ENCODE data around the gene CXorf66. TPM values are rescaled to one million over a fixed set of nuclear protein-coding genes. Genes with fewer than 3 reads are reported as not detected.
A peak's percentile ranks its signal among the peaks of the same experiment; 100 is the strongest.
"Not testable (repeated sequence)": the region's sequence is repeated elsewhere in the genome, so short reads cannot be mapped to it uniquely, and the experiment has no call there.

Gene CXorf66
- total RNA-seq, result not detected
- long read RNA-seq, result 0 reads

GRCh38 chrX:139965421-139965820 is at the start of gene CXorf66:
Gene CXorf66 (minus strand): TSS chrX:139965521. CDS start chrX:139965496, 25 bp downstream.
- no peak for ATAC-seq (ENCODE audit: poor library complexity)
- intact Hi-C loops (cut with DNase I), result no loop called here
- no peak for DNase-seq

DNA sequence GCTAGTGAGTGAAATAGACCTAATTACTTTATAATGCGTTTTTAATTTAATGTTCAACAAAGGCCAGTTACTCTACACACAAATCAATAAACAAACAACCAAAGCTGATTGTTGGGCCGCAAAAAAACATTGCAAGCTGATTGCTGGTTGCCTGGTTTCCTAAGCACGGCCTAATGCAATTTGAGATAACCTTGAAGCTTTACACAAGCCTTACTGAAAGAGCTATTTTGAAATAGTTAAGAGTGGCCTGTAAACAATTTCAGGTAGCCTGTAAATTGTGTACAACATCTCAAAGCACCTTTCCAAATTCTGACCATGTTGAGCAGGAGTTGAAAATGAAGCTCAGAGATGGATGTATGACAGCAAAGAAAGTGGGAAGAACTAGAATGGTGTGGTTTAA is 17.5 kb upstream of the CXorf66 start:
- DNase-seq, result no peak
- intact Hi-C loops (cut with DNase I), result no loop called here
- ATAC-seq (ENCODE audit: poor library complexity), result no peak

DNA sequence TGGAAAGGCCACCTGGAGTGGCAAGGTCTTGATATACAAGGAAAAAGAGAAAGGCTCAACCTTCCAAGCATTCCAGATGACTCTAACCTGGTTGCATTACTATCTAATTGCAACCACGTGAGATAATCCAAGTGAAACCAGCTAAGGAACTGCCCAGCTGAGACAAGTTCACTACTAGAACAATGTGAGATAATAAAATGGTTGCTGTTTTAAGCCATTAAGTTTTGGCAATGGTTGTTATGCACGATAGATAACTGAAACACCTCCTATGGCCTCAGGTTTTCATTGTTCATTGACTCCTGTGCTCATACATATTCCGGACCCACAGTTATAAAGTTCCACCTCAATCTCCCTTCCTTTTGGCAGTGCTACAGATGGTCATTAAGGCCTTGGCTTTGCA is 9.2 kb upstream of the CXorf66 start:
- no peak for DNase-seq
- no peak for ATAC-seq (ENCODE audit: poor library complexity)
- intact Hi-C loops (cut with DNase I), result no loop called here

GRCh38 chrX:139972629-139973624 is 7.6 kb upstream of the CXorf66 start:
- intact Hi-C loops (cut with DNase I), result no loop called here
- no peak for DNase-seq
- no peak for ATAC-seq (ENCODE audit: poor library complexity)

DNA sequence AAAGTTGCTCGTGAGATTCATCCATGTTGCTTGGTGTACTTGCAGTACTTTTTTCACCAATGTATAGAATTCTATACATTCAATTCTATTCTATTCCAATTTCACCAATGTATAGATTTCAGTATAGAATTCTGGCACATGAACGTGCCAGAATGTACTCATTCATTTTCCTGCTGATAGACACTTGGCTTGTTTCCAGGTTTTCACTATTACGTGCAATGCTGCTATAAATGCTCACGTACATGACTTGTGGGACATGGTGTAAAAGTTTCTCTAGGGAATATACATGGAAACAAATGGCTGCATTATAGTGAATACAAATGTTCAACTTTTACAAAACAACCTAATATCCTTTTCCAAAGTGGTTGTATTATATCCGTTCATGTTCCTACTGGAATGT is 6.8 kb upstream of the CXorf66 start:
- intact Hi-C loops (cut with DNase I), result no loop called here
- no peak for ATAC-seq (ENCODE audit: poor library complexity)
- no peak for DNase-seq

DNA sequence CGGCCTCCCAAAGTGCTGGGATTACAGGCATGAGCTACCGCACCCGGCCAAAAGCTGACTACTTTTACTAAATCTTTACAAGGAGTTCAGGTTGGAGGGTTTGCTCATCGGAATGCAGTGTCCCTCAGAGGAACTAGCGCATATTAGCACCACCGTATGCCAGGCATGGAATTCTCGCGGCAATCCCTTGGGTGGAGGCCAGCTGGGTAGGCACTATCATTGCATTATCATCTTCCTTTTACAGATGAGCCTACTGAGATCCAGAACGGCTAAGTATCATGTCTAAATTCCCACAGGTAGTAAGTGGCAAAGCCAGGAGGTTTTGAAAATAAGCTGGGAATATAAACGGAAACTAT is 6.1 kb upstream of the CXorf66 start:
- intact Hi-C loops (cut with DNase I), result no loop called here
- DNase-seq (no peak), ATAC-seq (ENCODE audit: poor library complexity) (no peak)

DNA sequence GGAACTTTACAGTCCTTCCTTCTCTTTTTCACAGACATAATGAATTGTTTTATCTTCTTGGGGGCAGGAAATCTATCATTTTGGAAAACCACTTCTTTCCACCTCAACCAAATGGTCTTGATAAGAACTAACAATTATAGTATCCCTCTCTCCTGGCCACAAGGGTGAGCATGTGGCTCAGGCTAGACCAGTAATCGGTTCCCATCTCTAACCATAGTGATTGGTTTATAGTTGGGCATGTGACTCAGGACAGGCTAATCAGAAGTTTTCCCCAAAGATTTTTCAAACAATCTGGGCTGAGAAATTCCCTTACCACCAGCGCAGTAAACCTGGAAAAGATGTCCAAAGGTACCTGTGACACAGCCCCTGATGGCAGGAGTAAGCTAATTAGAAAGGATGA is 4.0 kb upstream of the CXorf66 start:
- no peak for ATAC-seq (ENCODE audit: poor library complexity)
- no peak for DNase-seq
- intact Hi-C loops (cut with DNase I), result no loop called here

GRCh38 chrX:139967750-139968149 is 2.4 kb upstream of the CXorf66 start:
- ATAC-seq (ENCODE audit: poor library complexity), result no peak
- DNase-seq, result no peak
- intact Hi-C loops (cut with DNase I), result no loop called here

DNA sequence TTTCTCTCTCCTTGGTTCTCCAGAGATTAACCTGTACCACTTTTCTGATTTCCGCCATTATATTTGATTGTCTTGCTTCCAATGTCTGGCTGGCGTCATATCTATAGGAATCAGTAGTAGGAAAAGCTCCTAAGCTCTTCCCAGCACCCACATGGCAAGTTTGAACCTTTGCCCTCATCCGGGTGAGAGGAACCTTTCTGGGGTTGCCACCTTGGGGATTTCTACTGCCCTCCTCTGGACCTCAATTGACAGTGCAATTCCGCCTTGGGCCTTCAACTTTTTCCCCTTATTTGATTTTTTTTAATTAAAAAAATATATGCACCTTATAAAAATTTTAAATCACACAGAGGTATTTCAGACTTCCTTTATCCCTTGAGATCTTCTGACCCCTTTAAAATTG is 2.0 kb upstream of the CXorf66 start:
- DNase-seq (no peak), ATAC-seq (ENCODE audit: poor library complexity) (no peak)
- intact Hi-C loops (cut with DNase I), result no loop called here

- not testable (repeated sequence) for ATAC-seq (ENCODE audit: poor library complexity)
These were observed 838 bp upstream of the CXorf66 start for GRCh38 chrX:139966159-139966558.

DNA sequence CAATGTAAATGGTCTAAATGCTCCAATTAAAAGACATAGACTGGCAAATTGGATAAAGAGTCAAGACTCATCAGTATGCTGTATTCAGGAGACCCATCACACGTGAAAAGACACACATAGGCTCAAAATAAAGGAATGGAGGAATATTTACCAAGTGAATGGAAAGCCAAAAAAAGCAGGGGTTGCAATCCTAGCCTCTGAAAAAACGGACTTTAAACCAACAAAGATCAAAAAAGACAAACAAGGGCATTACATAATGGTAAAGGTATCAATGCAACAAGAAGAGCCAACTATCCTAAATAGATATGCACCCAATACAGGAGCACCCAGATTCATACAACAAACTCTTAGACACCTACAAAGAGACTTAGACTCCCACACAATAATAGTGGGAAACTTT is 4.2 kb downstream of the CXorf66 start:
- ATAC-seq (ENCODE audit: poor library complexity); intact Hi-C loops (cut with DNase I): not testable (repeated sequence)

More at GRCh38 chrX:139966159-139966558, 838 bp upstream of the CXorf66 start:
- intact Hi-C loops (cut with DNase I); DNase-seq: not testable (repeated sequence)

DNA sequence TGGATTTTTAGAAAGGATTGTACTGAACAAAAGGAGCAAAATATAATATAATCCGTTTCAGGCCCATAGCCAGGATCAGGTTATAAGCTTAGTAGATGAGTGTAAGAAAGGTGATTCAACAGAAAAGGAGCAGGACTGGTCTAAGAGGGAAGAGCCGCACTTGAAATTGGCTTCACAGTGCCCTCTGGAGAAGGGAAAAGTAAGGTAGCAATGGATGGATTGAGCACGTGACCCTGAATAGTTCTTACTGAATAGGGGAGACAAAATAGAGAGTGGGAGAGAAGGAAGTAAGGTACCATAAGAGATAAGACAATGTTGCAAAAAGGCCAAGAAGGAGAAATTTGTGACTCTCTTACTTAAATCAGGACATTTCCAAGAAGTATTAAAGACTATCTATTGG is 15.6 kb downstream of the CXorf66 start:
- DNase-seq (no peak), ATAC-seq (ENCODE audit: poor library complexity) (no peak)
- intact Hi-C loops (cut with DNase I), result no loop called here

More for the DNA sequence above, 4.2 kb downstream of the CXorf66 start:
- DNase-seq, result not testable (repeated sequence)

DNA sequence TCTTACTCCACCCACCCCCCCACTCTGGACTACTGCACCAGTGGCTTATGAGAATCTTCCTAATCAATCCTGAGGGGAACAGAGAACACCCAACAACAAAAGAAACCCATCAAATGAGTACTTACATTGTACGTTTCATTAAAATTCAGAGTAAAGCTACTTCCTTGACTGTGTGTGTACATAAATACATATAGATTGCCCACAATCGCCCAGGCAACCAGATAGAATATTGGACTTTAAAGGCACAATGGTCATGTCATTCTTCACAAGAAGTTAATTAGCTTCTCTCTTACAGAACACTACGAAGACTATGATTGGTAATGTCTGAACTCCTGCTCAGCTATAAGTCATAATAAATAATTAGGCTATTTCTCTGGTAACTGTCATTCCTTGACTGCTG is 20.2 kb downstream of the CXorf66 start:
- DNase-seq, result no peak
- ATAC-seq (ENCODE audit: poor library complexity), result no peak
- intact Hi-C loops (cut with DNase I), result no loop called here

GRCh38 chrX:139936259-139936658 is 29.1 kb downstream of the CXorf66 start:
- intact Hi-C loops (cut with DNase I), result no loop called here
- no peak for ATAC-seq (ENCODE audit: poor library complexity)
- DNase-seq, result no peak

- ATAC-seq (ENCODE audit: poor library complexity) (no peak), DNase-seq (no peak)
- intact Hi-C loops (cut with DNase I), result no loop called here
These were observed 31.4 kb downstream of the CXorf66 start for GRCh38 chrX:139933904-139934303.

- ATAC-seq (ENCODE audit: poor library complexity), result peak; percentile 97
These were observed 32.2 kb downstream of the CXorf66 start, which contains the start of gene ATP11C for GRCh38 chrX:139932901-139933796. Gene ATP11C (minus strand): TSS chrX:139933053. CDS start chrX:139932042, 1,011 bp downstream.

GRCh38 chrX:139932073-139932900 is 33.0 kb downstream of the CXorf66 start:
- intact Hi-C loops (cut with DNase I), result no loop called here
- DNase-seq (peak; percentile 60), ATAC-seq (ENCODE audit: poor library complexity) (peak; percentile 65)

More at GRCh38 chrX:139932901-139933796, 32.2 kb downstream of the CXorf66 start, which contains the start of gene ATP11C:
- DNase-seq, result peak; percentile 86
- intact Hi-C loops (cut with DNase I), result no loop called here

DNA sequence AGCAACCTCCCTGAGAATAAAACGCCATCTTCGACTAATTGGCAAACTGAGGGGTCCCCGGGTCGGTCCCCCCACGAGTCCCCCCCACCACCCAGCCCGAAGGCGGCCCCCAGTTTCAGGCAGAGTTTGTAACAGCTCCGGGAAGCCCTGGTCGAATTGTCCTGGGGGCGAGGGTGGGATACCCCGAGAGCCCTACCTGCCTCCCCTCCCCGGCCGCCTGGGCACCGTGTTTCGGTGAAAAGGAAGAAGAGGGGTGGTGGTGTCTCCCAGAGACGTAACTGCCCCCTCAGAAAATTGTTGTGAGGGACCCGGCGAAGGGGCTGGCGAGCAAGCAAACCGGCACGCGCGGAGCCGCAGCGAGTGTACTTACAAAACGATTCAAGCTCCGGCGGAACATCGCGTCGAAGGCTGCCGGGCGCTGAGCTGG is 33.7 kb downstream of the CXorf66 start:
- intact Hi-C loops (cut with DNase I), result no loop called here
- no peak for DNase-seq

More for the DNA sequence above, 33.7 kb downstream of the CXorf66 start:
- no peak for ATAC-seq (ENCODE audit: poor library complexity)

Measured in Right ventricle myocardium superior (tissue), 1 donor.